ENCODE measurements around the gene SMIM20. TPM values are rescaled to one million over a fixed set of nuclear protein-coding genes. Genes with fewer than 3 reads are reported as not detected.
A peak's percentile ranks its signal among the peaks of the same experiment; 100 is the strongest.
"Not testable (repeated sequence)": the region's sequence is repeated elsewhere in the genome, so short reads cannot be mapped to it uniquely, and the experiment has no call there.

Gene SMIM20
- total RNA-seq, 1 experiment from 2014 or later, result 45.7 TPM

DNA sequence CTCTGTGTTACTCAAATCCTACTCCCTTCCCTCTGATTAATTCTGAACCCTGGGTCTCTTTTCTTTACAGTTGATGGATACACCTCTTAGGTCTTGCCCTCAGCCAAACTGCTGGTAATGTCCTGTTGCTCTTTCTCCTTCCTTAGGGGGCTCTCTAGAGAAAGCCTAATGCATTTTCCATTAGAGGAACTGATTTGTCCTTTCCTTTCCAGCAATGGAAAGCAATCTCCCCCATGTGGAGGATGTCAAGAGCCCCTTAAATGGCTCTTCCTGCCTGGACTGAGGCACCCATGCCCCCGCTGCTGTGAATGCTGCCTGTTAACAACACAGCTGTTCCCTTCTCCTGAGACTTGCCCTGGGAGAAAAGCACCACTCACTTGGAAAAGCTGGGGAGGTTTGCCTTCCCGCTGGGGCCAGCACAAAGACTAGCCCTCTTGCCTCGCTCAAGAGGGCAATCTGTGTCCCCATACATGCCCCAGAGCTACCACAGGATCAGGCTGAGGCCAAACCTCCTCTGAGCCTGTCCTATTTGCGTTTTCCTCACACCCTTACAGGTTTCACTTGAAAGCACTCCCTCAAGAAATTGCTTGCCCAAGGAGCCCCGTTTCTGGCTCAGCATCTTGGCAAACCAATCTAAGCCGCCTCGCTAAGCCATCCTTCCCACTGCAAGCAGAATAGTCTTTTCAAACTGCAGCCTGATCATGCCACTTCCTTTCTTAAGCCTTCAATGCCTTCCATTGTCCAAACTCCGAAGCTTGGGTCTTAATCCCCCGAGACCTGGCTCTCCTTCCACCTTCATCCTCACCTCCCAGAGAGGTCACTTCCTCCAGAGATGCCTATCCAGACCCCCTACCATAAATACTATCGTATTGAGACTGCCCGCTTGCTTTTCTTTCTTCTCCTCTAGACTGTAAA lies 23.2 kb upstream of the SMIM20 start:
- DNase-seq (ENCODE audit: low read depth), result no peak

- no peak for DNase-seq (ENCODE audit: low read depth)
Measured at GRCh38 chr4:25892796-25893195, 21.2 kb upstream of the SMIM20 start.

DNA sequence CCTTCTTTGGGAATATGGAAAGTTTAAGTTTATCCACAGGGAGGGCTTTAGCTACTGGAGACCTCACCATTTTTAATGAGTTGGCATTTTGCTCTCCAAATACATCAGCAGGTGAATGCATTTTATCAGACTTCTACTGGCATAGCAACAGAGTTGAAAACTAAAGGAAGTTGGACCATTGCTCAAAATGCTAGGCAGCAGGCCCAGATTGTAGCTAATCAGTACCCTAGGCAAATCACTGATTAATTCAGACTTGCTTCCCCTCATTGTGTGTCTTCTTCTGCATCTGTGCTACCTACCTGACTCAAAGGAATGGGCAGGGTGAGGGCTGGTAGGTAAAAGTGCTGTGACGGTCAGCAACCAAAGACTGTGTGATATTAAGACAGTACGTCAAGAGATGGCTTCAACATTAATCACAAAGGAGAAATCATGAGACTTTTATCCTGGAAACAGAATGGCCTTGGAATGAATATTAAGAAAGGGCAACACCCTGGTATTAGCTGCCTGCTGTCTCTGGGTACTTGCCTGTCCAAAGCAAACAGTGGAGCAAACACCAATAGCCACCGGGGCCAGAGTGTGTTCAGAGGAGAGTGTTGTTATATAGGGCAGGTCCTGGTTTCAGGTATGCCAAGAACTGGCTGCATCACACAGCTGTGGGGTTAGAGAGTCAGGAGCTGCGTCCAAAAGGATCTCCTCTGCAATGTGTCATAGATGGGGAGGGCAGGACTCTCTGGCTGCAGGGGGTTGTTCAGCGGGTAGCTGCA lies 17.1 kb upstream of the SMIM20 start:
- no peak for DNase-seq (ENCODE audit: low read depth)

GRCh38 chr4:25900310-25900709 lies 13.7 kb upstream of the SMIM20 start:
- peak; percentile 11 for DNase-seq (ENCODE audit: low read depth)

GRCh38 chr4:25901030-25901430 lies 13.0 kb upstream of the SMIM20 start:
- DNase-seq (ENCODE audit: low read depth), result no peak

DNA sequence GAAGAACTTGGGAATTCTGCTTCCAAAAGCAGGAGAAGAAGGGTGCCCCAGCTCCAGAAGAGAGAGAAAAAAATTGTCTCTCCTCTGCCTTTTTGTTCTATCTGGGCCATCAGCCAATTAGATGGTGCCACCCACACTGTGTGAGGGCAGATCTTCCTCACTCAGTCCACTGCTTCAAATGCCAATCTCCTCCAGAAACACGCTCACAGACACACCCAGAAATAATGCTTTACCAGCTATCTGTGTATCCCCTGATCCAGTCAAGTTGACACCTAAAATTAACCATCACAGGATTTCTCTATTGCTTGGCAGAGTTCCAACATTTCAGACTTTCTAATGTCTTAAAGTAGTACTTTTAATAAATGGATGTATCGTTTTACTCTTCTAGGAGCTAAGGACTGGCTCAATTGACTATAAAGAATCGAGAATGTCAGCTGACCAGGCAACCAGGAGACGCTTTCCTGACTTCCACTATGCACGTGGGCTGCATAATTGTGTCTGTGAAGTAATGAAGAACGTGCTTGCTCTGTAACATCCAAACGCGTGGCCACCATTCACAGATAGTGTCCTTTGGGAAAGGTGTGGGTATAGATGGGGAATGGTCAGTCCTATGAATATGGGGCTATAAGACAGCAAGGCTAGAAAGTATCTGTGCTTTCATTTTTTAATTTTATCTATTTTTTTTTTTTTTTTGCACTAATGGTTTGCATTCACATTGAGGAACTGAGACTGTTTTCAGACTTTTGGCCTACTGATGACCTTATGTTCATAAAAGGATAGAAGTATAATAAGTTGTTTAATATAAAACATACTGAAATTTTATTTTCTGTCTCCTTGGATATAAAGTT lies 9.9 kb upstream of the SMIM20 start:
- DNase-seq (ENCODE audit: low read depth), result no peak

DNA sequence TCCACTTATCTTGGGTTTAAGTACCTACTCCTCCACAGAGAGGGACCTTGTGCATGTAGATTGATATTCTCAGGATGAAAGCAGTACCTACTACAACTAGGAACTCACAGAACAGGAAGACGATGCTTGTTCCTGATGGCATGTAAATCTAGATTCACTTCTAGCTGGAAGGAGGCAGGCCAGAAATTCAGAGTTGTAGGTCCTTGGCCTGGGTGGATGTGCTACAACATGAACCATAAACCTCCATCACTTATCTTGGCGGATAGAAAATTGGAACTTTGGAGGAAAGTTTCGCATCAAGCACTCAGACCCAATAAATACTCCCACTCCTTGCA lies 9.3 kb upstream of the SMIM20 start:
- DNase-seq (ENCODE audit: low read depth), result no peak

DNA sequence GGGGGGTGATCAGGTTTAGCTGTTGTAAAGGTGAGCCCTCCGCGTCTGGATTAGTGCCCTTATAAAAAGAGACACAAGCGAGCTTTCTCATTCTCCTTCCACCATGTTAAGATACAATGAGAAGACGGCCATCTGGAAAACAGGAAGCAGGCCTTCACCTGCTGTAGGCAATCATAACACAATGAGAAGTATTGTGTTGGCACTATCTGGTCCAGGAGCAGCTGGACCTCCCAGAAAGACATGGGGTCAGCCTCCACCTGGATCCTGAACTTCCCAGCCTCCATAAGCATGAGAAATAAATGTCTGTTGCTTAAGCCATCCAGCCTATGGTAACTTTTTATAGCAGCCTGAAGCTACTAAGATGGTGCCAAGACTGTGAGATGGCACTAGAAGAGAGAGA lies 8.6 kb upstream of the SMIM20 start:
- DNase-seq (ENCODE audit: low read depth), result no peak

DNA sequence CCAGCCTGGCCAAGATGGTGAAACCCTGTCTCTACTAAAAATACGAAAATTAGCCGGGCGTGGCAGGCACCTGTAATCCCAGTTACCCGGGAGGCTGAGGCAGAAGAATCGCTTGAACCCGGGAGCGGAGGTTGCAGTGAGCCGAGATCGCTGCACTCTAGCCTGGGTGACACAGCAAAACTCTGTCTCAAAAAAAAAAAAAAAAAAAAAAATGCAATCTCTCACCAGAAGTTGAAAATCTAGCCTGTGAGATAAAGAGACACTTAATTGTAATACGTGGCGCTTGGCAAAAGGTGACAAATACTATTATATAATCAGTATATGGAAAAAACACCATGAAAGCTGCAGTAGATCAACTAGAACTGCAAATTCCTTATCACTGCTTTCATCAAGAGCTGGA lies 7.9 kb upstream of the SMIM20 start:
- DNase-seq (ENCODE audit: low read depth), result not testable (repeated sequence)

- DNase-seq (ENCODE audit: low read depth), result peak; percentile 97
Measured at GRCh38 chr4:25908491-25908901, 5.5 kb upstream of the SMIM20 start.

- no peak for DNase-seq (ENCODE audit: low read depth)
Measured at GRCh38 chr4:25911356-25911755, 2.7 kb upstream of the SMIM20 start.

DNA sequence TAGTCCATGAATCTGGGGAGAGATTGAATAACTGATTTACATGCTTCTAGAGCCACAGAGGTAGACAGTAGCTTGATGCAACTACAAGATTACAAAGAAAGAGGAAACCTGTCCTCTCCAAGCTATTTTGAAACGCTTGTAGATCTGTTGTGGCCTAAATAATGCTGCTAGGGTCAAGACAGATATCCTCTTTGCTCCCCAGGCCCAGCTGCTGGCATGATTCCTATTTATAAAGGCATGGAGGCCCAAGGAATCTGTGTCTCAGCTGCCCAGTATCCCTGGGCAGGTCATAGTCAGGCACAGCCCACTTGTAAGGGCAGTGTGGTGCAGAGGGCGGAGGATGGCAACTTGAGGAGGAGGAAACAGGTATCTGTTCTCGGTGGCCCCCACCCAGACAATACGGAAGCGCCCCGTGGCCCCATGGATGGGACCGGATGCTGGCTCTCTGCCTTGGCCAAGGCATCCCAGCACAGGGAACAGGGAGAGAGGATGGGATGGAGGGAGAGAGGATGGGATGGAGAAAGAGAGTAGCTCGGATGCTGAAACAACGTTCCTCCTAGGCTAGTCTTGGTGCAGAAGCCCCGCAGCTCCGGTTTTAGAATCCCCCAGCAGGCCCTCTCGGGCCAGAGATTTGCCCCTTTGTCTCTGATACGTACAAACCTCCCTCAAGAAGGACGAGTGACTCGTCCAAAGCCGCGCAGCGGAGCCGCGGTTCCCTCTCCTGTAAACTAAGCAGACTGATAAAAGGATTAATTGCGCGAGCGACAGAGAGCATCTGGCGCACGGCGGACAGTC lies 767 bp upstream of the SMIM20 start:
- no peak for DNase-seq (ENCODE audit: low read depth)

GRCh38 chr4:25914670-25915352 lies 791 bp downstream of the SMIM20 start:
- no peak for DNase-seq (ENCODE audit: low read depth)

DNA sequence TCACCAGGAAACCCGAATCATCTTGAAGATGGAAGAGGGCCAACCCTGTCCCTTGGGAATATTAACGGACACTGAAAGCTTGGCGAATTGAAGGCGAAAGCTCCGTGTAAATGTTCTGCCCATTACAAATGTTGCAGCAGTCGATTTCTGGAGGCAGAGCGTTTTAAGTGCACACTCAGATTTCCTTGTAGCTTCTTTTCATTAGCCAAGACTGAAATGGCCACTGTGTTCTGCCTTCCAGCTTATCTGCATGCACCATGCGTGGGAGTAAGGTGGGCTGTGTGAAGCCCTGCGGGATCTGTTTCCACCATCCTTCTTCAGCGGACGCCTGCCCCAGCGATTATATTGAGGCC lies 1.3 kb downstream of the SMIM20 start:
- peak; percentile 10 for DNase-seq (ENCODE audit: low read depth)

DNA sequence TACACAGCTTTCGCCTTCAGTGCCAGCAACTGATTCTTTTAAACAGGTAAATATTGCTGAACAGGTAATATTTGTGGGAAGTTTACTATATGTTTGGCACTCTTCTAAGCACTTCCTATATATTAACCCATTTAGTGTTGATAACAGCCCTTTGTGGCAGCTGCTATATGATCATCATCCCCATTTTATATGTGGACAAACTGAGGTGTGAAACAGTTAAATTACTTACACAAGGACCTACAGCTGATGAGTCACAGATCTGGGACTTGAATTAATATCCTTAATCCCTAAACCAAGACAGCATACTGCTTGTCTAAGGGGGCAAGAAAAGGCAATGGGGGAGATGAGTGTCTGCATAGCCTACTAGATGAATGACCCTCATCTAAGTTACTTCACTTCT lies 2.9 kb downstream of the SMIM20 start:
- no peak for DNase-seq (ENCODE audit: low read depth)

- no peak for DNase-seq (ENCODE audit: low read depth)
Measured at GRCh38 chr4:25919676-25920075, 5.7 kb downstream of the SMIM20 start.

GRCh38 chr4:25921922-25922321 lies 7.9 kb downstream of the SMIM20 start:
- no peak for DNase-seq (ENCODE audit: low read depth)

DNA sequence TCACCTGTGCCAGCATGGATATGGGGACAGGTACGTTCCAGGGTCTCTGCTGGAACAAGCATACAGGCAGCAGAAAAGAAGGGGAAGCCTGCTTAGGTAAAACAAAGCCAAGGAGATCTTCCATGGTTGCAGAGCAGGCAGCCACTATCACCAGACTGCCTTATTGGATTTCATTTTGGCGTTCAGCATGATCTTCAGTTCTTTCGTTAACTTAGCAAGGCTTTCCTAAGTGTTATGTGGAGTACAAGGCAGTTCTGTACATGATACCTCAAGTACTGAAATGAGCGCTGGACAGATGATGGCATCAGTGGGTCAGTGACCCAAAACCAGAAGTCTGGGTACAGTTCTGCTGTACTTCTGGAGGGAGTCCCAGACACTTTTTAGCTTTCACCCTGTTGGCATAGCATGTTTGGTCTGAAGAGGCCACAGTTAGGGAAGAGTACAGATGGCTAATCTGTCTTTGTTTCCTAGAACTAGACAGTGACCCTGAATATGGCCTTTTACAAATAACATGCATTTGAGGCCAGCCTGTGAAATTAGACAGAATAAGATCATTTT lies 8.9 kb downstream of the SMIM20 start:
- DNase-seq (ENCODE audit: low read depth), result no peak

DNA sequence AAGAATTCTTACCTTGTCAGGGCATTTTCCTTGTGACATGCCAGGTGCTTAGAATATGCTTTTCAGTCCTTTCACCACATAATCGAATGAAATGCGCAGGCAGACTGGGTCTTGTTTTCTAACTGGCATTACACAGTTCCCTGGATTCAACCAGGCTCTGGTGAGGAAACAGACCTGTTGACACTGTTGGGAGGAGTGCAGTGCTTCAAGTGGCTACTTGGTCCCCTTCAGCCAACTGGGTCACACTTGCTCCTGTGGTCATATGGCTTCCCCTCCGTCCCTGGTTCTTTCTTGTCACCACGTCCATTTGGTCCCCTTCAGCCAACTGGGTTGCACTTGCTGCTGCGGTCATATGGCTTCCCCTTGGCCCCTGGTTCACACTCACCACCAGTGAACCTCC lies 9.7 kb downstream of the SMIM20 start:
- no peak for DNase-seq (ENCODE audit: low read depth)

GRCh38 chr4:25925486-25926201 lies 11.6 kb downstream of the SMIM20 start:
- peak; percentile 25 for DNase-seq (ENCODE audit: low read depth)

Measured in RPMI7951 (cell line).